ENCODE results near the gene TRIM27.

- no peak for TF ChIP-seq CTCF (IDR thresholded peaks at IDR 0.05; ENCODE audit: insufficient read depth, low read length)
- no peak for TF ChIP-seq REST (IDR thresholded peaks at IDR 0.05; ENCODE audit: insufficient replicate concordance, low read depth)
- no peak for TF ChIP-seq POLR2AphosphoS5 (IDR thresholded peaks at IDR 0.05; ENCODE audit: low read depth)
- TF ChIP-seq GABPA (IDR thresholded peaks at IDR 0.05; ENCODE audit: low read depth): no peak
- no peak for TF ChIP-seq SPI1 (IDR thresholded peaks at IDR 0.05; ENCODE audit: borderline replicate concordance, low read depth)
Observed at GRCh38 chr6:28943557-28944411, 20.0 kb upstream of the TRIM27 start.
